NCI-H1436 treated with DMSO at 0.1 percent for 48 hours (cell line): Measurements from ENCODE around the gene RALGPS2.
A peak's percentile ranks its signal among the peaks of the same experiment; 100 is the strongest.

Experiments
- DNase-seq: peaks from one replicate; lab custom pipeline; 2025; lab: John Stamatoyannopoulos, UW

RALGPS2 gene, protein sequence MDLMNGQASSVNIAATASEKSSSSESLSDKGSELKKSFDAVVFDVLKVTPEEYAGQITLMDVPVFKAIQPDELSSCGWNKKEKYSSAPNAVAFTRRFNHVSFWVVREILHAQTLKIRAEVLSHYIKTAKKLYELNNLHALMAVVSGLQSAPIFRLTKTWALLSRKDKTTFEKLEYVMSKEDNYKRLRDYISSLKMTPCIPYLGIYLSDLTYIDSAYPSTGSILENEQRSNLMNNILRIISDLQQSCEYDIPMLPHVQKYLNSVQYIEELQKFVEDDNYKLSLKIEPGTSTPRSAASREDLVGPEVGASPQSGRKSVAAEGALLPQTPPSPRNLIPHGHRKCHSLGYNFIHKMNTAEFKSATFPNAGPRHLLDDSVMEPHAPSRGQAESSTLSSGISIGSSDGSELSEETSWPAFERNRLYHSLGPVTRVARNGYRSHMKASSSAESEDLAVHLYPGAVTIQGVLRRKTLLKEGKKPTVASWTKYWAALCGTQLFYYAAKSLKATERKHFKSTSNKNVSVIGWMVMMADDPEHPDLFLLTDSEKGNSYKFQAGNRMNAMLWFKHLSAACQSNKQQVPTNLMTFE

DNA sequence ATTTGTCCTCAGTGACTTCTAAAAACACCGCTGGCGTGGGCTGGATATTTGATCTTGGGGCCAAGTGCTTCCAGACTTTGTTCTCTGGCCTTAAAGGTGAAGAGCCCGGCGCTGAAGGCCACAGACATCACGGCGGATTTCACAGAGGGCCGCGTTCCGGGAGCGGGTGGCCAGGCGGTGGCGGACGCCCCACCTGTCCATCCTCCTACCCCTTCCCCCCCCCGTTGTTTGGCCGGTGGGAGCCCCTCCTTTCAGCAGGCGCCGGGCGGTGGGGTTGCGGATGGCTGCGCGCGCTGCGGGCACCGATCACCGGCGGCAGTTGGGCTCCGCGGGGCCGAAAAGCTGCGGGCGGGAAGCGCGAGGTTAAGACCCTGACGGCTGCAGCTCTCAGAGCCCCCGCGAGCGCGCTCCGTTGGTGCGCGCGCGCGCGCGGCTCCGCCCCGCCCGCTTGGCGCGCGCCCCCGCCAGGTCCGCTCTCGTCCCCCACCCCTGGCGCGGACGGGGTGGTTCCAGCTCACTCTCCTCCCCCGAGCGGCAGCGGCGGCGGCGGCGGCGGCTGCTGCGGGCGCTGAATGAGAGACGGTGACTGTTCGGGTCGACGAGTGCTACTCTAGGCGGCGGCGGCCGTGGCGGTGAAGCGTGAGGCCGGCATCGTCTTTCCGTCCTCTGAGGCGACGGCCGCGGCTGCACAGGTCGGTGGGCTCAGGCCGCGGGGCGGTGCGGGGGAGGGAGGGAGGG, at the start of gene RALGPS2:
Gene RALGPS2 (plus strand): TSS at position 517 of the 738 bp plus-strand sequence. CDS start 51,521 bp downstream, outside the sequence.
- peak; percentile 47 for DNase-seq

DNA sequence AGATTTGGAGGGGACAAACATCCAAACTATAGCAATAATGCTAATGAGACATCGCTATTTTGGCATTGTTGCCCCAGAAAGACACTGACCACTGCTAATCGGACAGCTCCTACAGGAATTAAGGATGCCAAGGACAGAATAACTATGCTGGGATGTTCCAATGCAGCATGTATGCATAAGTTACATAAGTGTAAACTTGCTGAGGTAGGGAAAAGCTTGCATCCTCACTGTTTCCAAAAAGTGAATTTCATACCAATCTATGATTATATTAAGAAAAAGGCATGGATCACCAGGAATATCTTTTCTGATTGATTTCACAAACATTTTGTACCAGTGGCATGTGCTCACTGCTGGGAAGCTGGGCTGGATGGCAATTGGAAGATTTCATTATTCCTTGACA, 45.8 kb upstream of the RALGPS2 start:
- no peak for DNase-seq

DNA sequence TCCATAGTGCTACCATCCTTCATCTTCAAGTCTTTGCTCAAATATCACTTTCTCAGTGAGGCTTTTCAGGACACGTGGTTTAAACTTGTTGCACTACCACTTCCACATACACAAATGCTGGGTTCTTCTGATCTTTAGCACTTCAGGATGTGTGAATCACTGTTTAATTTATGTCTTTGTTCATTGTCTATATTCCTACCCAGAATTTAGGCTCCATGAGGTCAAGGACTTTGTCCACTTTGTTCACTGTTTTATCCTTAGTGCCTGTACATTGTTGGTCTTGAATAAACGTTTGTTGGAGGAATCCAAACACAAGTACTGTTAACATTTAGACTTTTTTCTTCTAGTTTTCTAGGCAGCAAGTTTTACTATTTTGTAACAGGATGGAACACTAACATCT, 42.6 kb upstream of the RALGPS2 start:
- no peak for DNase-seq

DNA sequence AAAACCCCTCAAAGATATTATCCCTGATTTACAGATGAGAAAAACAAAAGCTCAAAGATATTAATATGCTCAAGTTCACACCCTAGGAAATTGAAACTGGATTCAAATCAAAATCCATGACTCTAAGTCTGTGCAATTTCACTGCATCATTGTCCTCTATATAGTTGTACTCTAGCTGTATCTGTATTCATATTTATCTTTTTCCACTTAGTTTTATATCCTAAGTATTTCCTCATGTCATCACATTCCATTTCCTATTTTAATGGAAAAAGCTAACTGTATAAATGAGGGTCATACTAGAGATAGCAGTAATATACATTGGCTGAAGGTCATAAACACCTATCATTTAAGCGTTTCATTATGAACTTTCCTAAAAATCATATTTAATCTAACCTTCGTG, 42.2 kb upstream of the RALGPS2 start:
- DNase-seq = no peak

DNA sequence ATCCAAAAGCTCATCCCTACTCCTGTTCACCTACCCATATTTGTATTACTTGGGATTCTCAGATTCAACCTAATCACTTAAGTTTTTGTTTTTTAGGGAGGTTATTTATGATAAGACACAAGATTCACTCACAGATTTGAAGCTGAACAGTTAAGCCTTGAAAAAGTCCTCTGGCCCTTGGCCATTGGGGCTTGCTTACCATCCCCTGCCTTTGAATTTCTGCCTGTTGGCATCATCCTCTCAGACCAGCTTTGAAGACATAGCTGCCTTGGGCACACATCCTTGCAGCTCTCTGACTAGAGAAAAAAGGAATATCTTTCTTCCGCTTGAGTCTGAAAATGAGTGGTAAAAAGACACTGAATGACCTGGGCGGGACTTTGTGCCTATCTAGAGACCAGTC, 41.8 kb upstream of the RALGPS2 start:
- no peak for DNase-seq

DNA sequence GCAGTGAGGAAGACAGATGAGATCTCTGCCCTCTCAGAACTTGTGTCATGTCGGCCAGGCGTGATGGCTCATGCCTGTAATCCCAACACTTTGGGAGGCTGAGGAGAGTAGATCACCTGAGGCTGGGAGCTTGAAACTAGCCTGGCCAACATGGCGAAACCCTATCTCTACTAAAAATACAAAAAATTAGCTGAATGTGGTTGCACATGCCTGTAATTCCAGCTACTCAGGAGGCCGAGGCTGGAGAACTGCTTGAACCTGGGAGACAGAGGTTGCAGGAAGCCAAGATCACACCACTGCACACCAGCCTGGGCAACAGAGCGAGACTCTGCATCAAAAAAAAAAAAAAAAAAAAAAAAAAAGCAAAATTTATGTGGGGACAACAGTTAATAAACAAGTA, 40.9 kb upstream of the RALGPS2 start:
- no peak for DNase-seq

DNA sequence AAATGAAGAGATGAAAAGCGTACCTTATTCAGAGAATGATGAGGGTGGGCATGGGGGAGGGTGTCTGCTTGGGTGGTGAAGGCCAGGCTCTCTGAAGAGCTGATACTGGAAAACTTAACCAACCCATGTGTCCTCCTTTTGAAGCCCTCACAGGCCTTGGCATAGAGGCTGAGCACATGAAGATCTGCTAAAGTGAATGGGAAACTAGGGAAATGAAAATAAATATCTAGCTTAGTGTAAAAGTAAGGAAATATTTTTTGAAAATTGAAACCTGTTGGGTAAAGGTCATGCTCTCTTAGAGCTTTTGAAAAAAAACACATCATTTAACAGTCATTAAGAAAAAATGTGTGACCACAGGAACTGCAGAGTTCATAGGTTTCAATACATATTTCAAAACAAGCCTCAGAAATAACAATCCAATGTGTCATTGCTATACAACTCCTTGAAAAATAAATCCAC, 40.5 kb upstream of the RALGPS2 start:
- DNase-seq = no peak

DNA sequence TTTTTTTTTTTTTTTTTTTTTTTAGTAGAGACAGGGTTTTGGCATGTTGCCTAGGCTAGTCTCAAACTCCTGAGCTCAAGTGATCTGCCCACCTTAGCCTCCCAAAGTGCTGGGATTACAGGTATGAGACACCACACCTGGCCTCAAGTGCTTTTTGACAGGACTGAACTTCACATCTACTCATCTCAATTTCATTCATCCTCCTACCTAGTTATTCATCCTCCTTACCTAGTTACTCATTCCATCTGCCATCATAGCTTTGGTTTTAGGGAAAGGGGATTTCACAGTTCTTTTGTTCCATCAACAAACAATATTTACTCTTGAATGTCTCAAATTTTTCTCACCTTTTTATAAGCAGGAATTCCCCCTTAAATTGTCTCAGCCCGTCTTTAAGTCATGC, 38.6 kb upstream of the RALGPS2 start:
- no peak for DNase-seq

DNA sequence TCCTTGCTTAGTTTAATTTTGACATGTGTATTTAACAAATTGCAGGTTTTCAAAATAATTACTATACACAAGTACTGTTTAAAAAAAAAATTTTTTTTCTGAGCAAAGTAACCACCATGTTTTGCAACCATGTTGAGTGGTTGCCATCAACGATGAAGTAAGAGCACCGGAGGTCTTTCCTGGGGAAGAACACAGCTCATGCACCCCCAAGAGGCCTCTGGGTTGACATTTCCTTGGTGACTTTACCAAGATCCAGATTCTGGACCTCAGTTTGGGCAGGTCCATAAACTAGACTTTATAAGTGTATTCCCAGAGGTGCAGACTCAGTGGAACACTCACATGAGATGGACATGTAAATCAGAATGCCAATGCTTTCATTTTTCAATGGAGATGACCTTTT, 36.8 kb upstream of the RALGPS2 start:
- DNase-seq = no peak

DNA sequence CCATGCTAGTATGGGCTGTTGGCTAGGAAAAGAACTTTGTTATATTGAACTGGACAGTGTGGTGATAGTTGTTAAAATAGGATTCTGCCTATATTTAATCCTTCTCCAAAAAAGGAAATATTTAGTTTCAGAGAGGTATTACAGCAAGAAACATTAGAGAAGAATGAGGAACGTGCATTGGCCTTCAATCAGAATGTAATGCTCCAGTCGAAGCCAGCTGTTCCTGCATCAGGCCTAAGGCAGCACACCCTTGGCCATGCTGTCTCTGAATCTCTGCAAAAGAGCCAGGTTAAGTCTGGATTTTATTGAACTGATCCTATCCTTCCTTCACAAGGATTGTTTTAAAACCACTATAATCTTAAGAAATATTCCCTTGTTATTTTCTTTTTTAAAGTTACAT, 35.3 kb upstream of the RALGPS2 start:
- DNase-seq = no peak

DNA sequence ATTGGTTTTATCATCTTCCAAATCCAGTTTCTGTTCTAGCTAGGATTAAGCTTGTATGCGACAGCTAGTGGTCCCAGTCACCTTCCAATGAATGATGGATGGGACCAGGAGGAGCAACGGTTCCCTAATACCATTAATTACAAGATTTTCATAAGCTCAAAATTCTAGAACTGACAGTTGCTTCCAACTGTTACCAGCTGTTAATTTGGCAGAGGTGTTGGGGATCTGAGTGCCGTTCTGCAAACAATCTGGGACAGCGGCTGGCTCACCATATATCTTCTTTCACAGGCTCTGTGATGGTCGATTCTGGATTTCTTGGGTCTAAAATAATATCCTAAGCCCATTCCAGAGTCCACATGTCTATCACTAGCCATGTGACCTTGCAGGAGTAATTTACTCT, 34.5 kb upstream of the RALGPS2 start:
- no peak for DNase-seq

DNA sequence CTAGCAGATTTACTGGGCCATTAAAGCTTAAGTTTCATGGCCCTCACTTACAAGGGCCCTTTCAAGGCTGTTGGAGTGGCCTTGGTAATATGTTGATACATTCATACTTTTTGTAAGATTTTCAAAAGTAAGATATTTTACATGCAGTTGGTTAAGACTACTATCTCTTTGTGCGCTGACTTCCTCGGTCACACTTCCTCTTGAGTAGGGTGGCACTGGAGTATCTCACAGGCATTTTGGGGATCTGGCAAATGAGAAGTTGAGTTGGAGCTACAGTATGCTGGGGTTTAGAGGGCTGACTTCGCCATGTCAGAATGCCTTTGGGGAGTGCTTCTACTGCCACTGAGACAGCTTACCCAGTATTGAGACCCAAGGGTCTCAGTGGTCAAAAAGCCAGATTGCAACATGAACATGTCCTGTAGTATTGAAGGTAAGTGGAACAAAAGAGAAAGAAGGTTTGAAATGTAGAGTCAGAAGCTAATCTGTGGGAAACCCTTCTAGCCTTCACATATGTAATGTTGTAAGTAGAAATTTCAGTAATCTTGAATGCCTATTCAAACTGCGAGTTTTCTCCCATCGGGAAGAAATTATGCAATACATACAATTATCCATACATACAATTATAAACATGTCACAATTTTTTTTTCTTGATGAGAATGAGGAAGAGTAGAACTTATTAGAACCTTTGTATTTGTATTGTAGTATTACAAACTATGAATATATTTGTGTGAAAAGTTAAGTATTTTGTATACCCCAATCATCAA, 32.3 kb upstream of the RALGPS2 start:
- DNase-seq = no peak

DNA sequence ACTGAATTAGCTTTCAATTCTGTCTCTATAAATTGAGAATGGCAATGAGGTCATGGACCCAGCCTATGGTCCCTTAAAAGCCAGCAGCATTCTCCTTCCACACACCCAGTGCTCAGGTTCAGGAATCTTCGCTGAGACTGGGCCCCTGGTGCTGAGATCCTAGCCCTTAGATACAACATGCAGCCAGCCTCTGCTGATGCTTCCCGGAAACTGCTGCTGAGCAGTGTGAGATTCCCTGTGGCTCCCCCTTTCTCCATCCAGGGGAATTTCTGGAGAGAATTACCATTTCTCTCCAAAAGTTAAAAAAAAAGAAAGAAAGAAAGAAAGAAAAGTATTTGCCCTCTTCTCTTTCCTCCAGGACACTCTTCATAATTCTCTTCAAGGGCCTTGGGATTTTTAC, 31.7 kb upstream of the RALGPS2 start:
- no peak for DNase-seq

DNA sequence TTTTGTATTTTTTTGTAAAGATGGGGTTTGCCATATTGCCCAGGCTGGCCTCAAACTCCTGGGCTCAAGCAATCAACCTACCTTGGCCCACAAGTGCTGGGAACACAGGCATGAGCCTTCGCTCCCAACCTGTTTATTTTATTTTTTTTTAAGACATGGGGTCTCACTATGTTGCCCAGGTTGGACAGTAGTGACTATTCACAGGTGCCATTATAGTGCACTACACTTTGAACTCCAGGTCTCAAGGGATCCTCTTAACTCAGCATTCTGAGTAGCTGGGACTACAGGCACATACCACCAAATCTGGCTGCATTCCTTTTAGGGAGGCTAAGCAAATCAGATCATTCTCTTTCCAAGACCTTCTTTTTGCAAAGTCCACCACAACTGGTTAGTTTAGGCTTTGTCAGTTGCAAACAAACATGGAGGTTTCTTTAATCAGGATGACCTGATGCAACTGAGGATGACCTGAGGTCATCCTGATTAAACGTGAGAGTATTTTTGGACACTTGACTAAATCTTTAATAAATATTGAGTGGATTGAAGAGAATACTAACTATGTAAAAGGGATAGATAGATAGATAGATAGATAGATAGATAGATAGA, 30.0 kb upstream of the RALGPS2 start:
- no peak for DNase-seq

DNA sequence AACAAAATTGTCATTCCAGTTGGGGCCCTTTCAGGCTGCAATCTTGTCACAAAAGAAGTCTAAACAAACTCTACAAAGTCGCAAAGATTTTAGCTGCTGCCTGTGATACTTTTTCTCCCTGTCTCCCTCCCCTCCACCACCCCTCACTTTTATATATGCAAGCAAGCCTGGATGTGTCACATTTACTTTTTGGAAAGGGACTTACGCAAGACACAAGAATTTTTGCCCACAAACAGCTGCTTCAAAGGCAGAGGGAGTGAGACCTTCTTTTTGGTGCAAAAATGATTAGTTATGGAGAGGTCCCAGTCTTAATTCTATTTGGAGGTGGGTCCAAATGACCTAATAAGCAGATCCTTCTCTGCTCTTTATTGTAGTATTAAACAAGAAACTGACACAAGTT, 22.9 kb upstream of the RALGPS2 start:
- no peak for DNase-seq

DNA sequence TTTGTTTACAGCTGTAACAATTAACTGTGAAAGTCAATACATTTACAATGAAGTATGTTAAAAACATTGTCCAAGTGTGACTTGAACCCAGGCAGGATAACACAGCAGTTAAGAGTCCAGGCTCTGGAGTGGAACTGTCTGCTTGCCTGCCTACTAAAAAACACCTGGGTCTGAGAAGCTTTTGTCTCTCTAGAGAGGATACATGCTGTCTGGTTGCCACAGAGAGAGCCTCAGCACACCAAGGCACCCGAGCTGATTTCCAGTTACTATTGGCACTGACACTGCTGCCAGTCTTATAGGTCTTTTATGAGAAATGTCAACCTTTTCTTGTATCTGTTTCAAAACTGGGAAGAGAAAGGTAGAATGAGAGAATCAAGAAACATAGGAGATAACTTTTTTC, 20.2 kb upstream of the RALGPS2 start:
- no peak for DNase-seq

DNA sequence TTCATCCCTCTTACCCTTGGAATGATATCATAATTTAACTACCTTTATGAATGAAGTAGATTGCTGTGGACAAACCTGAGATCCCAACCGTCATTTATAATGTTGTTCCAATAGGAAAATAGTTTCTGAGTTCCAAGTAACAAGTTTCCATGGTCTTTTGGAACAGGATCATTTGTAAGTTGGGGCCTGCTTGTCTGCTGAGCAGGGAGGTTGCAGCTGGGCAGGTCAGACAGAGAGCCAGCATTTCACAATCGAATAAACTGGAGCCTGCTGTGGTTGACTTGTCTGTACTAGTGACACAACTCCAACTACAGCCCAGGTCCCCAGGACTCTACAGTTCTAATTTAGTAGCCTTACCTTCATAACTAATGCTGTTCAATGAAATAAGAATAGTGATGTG, 18.6 kb upstream of the RALGPS2 start:
- no peak for DNase-seq

DNA sequence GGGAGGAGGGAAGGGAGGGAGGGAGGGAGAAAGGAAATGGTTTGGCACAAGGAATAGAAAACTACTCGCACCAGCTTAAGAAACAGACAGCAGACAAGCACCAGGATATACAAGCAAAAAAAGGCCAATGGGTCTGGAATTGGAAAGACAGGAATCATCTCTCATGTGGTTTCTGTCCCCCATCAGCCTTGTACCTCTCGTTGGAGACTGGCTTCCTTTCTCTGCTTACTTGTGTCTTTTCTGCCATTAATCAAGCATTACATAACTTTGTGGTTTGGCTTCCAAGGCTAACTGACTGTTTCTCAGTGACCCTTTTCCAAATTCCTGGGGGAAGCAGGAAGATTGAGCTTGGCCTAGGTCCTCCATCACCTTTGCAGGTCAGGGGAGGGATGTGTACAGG, 11.8 kb upstream of the RALGPS2 start:
- DNase-seq = no peak

DNA sequence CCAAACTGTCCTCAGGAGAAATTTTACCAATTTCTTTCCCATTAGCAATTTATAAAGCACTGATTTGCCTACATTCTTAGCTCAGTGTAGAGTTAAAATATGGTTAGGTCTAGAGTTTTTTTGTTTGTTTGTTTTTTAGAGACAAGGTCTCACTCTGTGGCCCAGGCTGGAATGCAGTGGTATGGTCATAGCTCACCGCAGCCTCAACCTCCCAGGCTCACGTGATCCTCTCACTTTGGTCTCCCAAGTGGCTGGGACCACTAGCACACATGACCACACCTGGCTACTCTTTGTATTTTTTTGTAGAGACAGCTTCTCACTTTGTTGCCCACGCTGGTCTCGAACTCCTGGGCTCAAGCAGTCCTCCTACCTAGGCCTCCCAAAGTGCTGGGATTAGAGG, 10.6 kb upstream of the RALGPS2 start:
- DNase-seq = no peak

DNA sequence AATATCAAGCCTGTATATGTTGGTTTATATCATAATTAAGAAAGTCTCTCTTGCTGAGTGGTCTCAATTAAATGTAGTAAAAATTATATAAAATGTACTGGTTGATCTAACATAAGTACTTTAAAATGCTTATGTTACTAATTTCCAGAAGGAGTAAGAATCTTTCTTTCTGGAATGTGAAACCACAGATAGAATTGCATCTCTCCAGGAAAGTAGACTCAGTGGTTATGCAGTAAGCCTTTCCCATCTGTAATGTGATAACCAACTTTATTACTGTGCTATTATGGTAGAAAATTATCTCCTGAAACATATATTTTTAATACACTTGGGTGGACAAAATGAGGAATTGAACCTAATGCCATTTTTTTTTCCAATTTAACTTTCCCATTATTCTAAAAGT, 8.9 kb upstream of the RALGPS2 start:
- DNase-seq = no peak

DNA sequence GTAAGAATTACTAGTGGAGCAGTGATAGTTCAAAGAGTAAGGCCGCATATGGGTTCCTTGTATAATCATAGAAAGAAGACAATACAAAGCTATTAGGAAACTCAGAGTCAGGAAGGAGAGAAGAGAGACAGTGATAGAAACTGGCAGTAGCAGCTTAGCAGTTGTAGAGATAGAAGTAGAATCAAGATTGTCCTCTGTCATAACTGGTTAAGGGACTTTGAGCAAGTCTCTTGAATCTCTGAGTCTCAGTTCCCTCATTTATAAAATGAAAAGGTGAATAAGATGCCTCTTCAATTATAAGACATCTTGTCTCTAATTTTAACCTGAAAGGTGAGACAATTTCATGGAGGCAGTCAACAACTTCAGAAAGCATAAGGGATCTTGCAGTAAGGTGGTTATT, 6.5 kb upstream of the RALGPS2 start:
- no peak for DNase-seq

DNA sequence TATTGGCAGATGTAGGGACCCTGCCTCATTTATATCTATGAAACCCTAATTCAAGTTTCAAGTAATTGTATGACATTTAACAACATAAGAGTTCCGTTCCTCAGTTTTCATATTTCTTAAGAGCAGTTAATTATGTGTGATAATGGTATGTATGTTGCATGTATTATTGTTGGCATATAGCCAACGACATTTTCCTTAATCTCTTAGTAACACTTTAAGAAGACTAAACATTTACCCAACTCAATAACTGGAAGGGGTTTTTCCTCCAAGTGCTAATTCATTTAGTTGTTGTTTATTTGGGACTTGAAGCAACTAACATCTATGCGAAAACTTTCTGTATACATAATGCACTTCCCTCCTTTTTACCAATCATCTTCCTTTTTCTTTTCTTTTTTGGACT, 1.5 kb upstream of the RALGPS2 start:
- no peak for DNase-seq
